NCI-H748 (cell line): ENCODE measurements around the gene PYGB.
"Not testable (repeated sequence)": the region's sequence is repeated elsewhere in the genome, so short reads cannot be mapped to it uniquely, and the experiment has no call there.

Source experiments
- DNase-seq: peaks from one replicate; lab custom pipeline; 2025; ENCODE audit not compliant: unreplicated experiment; lab: John Stamatoyannopoulos, UW

Gene PYGB

DNA sequence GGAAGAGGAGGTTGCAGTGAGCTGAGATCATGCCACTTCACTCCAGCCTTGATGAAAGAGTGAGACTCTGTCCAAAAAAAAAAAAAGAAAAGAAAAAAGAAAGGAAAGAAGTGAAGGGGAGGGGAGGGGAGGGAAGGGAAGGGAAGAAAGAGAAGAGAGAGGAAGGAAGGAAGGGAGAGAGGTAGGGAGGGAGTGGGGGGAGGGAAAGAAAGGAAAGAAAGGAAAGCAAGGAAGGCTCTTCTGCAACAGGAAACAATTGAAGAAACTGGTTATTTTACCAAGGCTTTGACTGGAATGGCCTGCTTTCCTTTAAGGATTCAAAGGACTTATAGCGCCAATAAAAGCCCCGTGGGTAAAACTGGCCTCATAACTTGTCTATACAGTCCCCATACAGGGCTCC lies 78.1 kb downstream of the PYGB start:
- DNase-seq, result no peak

DNA sequence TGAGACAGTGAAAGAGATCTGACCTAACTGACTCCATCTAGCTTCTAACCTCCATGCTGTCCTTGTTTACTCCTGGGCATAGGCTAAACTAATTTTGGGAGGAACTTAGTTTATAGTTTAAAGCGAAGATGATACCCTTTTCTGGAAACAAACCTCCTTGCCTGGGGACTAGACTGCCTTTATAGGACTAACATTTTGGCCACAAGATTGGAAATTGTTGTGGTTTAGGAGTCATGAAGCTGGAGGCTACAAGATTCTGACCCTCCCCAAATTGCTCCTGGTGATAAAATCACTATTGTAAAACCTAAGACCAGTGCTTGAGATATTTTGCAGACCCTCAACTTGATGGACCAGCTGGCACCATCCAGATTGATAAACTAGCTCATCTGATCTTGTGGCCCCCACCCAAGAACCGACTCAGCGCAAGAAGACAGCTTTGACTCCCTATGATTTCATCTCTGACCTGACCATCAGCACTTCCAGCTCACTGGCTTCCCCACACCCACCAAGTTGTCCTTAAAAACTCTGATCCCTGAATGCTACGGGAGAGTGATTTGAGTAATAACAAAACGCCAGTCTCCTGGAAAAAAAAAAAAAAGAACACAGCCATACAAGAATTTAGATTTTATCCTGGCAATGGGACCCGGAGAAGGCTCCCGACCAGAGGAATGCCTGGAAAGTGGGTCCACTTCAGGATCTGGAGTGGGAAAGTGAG lies 79.8 kb downstream of the PYGB start:
- DNase-seq, result no peak

DNA sequence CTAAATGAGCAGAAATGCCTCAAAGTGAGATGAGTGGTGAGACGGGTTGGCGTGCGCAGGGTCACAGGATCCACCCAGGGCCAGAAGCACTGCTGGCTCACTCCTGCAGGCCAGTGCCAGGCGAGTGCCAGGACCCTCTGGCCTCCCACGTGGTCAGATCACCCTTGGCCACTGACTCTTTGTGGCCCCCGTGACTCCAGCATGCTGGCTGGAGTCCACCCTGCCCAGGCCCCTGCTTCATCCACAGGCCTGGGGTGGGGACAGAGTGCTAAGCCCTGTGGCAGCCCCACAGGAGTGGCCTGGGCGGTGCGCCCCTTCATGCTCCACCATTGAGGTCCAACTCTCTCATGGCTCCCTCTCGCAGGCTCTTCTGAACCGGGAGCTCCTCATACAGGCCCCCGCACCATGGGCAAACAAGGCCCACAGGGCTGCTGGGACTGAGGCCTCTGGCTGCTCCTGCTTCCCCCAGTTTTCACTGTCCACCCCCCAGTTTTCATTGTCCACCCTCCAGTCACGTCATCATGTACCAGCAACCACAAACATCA lies 81.1 kb downstream of the PYGB start:
- DNase-seq, result no peak

DNA sequence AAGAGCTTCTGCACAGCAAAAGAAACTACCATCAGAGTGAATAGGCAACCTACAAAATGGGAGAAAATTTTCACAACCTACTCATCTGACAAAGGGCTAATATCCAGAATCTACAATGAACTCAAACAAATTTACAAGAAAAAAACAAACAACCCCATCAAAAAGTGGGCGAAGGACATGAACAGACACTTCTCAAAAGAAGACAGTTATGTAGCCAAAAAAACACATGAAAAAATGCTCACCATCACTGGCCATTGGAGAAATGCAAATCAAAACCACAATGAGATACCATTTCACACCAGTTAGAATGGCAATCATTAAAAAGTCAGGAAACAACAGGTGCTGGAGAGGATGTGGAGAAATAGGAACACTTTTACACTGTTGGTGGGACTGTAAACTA lies 87.1 kb downstream of the PYGB start:
- DNase-seq, result not testable (repeated sequence)

DNA sequence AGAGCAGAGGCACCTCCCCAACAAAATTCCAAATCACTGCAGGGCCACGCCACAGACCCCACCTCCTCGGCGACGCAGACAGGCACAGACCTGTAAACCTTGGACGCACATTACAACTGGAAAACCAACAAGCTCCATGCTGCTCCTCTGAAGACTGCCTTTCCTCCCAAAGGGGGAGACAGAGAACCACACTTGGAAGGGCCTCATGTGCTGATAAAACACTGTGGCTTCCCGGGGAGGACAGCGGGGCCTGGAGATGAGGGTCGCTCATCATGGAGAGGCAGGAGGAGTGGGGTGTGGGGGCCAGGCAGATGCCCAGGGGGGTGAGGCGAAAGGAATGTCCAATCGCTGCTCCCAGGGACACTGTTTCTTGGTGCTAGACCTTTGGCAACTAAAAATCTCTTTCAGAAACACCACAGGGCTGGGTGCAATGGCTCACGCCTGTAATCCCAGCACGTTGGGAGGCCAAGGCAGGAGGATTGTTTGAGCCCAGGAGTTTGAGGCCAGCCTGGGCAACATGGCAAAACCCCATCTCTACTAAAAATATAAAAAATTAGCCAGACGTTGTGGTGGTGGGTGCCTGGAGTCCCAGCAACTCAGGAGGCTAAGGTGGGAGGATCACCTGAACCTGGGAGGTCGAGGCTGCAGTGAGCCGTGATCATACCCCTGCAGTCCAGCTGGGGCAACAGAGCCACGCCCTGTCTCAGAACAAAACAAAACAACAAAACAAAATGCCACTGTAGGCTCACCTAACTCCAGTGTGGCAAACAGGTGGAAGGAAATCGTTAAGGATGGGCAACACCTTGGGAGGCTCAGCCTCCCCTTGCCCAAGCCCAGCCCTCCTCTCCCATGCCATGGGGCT lies 88.9 kb downstream of the PYGB start:
- DNase-seq, result peak; percentile 9

DNA sequence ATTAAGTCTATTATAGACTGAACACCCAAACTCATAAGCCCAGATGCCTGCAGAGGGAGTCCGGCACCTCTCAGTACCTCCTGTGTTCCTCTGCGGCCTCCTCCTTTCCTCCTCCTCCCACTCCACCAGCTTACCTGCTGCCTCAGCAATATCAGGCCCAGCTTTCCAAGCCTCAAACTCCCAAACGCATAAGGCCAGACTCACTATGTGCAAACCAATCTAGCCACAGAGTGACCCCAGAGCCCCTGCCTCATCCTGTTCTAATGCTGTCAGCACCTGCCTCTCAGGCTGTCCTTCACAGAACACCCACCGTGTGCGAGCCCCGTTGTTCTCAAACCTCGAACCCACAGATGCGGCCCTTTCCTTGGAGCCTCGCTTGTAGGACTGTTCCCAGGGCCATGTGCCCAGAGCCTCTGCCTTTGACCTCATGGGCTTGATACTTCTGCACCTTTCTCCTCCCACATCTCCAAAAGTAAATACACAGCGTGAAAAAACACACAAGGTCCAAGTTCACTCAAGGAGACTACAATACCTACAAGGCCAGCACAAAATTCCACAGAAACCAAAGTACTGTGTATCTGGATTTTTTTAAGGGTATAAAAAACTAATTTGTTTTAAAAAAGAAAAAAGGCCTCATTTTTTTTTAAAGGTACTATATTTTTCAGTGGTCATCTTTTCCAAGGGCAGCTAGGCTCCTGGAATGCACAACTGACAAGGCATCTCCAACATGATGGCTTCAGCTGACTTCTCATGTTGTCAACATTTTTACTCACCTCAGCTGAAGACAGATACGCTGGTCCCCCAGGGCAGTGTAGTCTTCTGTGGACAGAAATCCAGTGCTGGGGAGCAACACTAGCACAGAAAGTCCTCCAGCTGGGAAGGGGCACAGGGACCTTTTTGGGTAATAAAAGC lies 90.5 kb downstream of the PYGB start:
- no peak for DNase-seq

DNA sequence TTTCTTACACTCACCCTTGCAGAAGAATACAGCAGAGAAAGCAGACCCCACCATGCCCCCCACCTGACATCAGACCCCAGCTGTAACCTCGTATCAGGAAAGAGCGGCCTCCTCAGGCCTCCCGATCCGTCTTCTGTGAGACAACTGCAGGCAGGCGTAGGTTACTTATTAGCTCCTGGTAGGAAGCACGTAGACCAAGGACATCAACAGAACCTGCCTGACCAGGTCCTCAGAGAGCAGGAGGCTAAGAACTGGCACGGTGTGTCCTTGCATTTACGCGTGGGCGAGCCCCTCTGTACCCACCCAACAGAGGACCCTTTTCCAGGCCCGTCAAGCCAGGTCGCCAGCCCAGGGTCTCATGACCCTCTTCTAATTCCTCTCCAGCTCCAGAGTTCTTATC lies 91.7 kb downstream of the PYGB start:
- DNase-seq, result no peak

DNA sequence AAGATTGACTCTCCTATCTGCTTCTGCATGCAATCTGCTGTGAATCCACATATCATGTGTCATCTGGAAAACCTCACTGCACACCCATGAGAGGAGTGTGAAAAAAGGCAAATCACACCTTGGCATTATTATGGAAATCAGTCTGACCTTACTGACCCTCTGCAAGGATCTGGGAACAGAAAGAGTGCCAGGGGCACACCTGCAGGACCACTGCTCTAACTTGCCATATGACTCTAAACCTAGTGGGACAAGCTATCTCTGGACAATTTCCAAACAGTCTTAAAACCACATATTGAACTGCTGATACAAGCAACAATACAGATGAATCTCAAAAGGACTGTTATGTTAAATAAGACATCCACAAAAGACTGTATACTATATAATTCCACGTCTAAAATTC lies 92.5 kb downstream of the PYGB start:
- DNase-seq, result peak; percentile 24

DNA sequence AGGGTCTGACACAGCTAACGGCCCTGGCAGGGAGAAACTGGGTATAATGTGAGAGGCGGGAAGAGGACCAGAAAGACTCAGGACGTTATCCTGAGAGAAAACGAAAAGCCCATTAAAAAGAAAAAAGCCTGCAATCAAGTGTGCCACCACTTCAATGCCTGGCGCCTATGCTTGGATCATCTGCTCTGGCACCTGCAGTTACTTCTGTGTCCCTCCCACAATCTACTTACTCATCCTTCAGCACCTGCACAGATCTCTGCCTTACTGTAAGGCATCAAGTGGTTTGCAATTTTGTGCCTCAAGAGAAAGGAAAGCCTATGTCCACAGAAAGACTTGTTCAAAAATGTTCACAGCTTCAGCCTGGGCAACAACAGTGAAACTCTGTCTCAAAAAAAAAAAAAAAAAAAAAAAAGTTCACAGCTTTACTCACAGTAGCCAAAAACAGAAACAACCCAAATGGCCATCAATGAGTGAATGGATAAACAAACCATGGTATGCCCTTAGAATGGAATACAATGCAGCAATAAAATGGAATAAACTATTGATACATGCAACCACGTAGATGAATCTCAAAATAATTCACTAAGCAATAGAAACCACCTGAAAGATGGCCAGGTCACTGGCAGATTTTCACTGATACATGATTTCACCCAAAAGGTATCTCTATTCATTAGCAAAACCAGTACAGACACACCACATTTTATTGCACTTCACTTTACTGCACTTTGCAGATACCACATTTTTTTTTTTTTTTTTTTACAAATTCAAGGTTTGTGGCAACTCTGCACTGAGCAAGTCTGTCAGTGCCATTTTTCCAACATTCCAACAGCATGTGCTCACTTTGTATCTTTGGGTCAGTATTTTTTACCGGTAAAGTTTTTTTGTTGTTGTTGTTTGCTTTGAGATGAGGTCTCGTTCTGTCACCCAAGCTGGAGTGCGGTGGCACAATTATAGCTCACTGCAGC lies 94.1 kb downstream of the PYGB start:
- DNase-seq, result peak; percentile 30

DNA sequence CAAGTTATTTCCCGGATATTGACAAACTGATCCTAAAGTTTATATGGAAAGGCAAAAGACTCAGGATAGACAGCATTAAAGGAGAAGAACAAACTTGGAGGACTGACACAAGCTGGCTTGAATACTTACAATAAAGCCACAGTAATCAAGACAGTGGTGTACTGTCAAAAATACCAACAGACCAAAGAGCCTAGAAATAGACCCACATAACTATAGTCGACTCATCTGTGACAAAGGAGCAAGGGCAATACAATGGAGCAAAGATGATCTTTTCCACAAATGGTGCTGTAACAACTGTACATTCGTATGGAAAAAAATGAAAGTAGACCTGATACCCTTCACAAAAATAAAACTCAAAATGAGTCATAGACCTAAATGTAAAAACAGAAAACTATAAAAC lies 96.7 kb downstream of the PYGB start:
- DNase-seq, result no peak

DNA sequence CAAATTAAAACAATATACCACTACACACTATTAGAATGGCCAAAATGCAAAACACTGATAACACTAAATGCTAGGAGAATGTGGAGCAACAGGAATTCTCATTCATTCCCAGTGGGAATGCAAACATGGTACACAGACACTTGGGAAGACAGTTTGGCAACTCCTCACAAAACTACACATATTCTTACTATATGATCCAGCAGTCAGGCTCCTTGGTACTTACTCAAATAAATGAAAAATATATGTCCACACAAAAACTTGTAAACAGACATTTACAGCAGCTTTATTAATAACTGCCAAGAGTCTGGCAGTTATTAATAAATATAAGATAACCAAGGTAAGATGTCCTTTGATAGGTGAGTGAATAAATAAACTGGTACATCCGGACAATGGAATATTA lies 97.8 kb downstream of the PYGB start:
- DNase-seq, result no peak

DNA sequence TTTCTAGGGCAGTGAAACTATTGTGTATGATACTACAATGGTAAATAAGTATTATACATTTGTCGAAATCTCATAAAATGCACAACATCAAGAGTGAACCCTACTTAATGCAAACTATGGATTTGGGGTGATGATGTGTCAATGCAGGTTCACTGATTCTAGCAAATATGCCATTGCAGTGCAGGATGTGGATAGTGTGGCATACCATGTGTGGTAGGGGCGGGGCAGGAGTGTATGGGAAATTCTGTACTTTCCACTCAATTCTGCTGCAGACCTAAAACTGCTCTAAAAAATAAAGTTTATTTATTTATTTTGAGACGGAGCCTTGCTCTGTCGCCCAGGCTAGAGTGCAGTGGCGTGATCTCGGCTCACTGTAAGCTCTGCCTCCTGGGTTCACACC lies 98.5 kb downstream of the PYGB start:
- no peak for DNase-seq
